Measurements from ENCODE around the gene KIAA1755. TPM values are rescaled to one million over a fixed set of nuclear protein-coding genes. Genes with fewer than 3 reads are reported as not detected.

The KIAA1755 gene
- polyA plus RNA-seq, 4 donors = 2.3 to 5.5 (median 4.4) TPM

DNA sequence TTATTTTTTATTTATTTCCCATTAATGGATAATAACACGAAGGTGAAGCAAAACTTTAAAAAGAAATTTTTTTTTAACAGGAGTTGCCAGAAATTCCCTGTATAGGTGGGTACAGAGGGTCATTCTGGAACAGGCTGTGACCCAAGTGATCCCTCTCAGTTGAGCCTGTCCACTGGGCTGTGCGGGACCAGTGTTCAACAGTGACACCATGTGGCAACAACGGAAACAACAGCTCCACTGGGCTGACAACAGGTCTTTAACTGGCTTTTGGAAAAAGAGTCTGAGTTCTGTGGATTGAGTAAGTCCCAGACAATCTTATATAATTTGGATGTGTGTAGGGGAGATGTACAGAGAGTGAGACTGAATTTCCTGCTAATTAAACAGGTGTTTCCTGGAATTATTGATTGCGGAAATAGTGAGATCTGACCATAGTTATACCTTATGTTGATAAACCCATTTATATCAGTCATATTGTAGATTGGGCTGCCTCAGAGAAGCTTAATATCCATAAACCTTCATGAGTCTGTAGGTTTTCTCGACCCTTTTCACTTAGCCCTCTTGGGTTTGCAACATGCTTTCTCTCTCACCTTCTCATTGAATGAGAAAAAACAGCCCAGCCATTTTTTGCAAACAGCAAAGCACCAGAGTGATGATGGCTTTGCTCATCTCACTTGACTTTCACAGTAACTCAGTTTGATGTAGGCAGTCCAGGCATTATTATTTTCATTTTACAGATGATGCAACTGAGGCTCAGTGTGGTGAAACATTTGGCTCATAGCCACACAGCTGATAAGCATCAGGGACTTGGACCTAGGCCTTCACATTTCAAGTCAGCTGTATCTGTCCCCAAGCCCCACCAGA, 17.5 kb downstream of the KIAA1755 start:
- no peak for DNase-seq (ENCODE audit: low read depth in 4 of 4, low spot score in 2 of 4)

- no peak for DNase-seq (ENCODE audit: low read depth in 4 of 4, low spot score in 2 of 4)
Observed at GRCh38 chr20:38241201-38241600, 19.3 kb downstream of the KIAA1755 start.

- DNase-seq (ENCODE audit: low read depth in 4 of 4, low spot score in 2 of 4) = no peak
Observed at GRCh38 chr20:38239441-38239840, 21.1 kb downstream of the KIAA1755 start.

- no peak for DNase-seq (ENCODE audit: low read depth in 4 of 4, low spot score in 2 of 4)
Observed at GRCh38 chr20:38238829-38239228, 21.7 kb downstream of the KIAA1755 start.

GRCh38 chr20:38237381-38237780, 23.2 kb downstream of the KIAA1755 start:
- no peak for DNase-seq (ENCODE audit: low read depth in 4 of 4, low spot score in 2 of 4)

DNA sequence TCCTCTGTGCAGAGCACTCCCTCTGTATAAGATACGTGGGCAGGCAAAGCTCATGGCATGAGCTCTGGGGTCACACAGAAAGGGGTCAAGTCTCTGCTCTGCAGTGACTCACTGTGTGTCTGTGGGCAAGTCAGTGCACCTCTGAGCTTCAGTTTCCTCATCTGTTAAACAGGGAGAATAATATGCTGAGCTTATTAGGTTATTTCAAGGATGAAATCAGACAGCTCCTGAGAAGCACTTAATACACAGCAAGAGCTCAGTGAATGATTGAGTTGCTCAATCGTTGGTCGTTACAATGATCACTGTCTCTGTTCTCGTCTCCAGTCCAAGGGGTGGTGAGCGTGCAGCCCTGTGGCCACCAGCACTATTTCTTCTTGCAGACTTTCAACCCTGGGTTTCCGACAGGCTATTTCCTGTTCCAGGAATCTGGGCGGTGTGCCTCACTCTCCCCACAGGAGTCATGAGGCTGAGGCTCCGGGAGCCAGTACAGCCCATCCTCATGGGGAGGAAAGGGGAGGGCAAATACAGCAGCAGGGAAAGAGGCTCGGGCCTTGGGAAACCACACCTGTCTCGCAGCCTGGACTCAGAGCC, 28.9 kb downstream of the KIAA1755 start:
- no peak for DNase-seq (ENCODE audit: low read depth in 4 of 4, low spot score in 2 of 4)

GRCh38 chr20:38230957-38231526, 29.5 kb downstream of the KIAA1755 start:
- no peak for DNase-seq (ENCODE audit: low read depth in 4 of 4, low spot score in 2 of 4)

DNA sequence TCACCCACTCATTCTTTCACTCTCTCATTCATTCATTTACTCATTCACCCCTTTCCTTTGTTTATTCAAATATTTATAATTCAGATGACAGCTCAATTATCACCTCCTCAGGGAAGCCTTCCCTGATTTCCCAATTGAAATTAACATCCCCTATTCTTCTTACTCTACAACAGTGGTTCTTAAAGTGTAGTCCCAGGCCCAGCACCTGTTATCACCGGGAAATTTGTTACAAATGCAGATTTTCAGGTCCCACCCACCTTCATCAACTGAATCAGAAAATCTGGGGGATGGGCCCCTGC, 30.3 kb downstream of the KIAA1755 start:
- no peak for DNase-seq (ENCODE audit: low read depth in 4 of 4, low spot score in 2 of 4)

GRCh38 chr20:38229376-38230252, 30.9 kb downstream of the KIAA1755 start:
- DNase-seq (ENCODE audit: low read depth in 4 of 4, low spot score in 2 of 4) = no peak

- no peak for DNase-seq (ENCODE audit: low read depth in 4 of 4, low spot score in 2 of 4)
Observed at GRCh38 chr20:38228436-38228835, 32.1 kb downstream of the KIAA1755 start.

DNA sequence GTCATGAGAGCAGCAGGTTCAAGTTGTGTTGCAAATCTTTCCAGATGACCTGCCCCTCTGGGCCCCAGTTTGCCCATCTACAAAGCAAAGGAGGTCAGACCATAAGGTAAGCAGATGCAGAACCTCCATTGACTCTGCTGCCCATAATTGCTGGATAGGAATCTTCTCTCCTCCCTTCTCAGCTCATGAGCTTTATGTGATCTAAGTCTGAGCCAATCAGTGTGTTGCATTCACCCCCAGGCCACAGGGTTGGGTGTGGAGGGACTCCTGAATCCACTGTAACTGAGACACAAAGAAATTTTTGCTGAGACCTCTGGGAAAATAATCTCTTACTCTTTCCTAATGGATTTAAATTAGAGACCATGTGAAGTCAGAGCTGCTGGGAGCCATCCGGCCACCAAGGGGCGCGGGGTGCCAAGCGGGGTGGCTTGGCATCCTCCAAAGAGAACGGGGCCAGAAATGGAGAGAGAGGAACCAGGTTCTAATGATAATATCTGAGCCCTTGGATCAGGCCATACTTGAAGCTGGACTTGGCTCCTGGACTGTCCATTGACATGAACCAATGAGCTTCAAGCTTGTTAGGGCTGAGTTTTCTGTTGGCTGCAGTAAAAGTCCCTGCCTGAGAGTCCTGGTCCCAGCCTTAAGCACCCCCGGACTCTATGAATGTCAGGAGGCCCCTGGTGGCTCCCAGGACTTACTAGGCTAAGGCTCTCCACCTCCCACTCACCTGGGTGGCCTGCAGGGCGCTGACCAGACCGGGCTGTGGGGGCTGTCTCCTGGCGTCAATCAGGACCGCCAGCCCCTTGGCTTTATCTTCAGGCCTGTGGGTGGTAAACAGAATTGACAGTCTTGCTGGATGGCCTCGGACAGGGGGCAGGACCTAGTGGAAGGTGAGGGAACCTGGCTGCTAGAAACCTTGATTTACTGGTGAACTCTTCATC, 32.8 kb downstream of the KIAA1755 start:
- DNase-seq (ENCODE audit: low read depth in 4 of 4, low spot score in 2 of 4) = no peak

- no peak for DNase-seq (ENCODE audit: low read depth in 4 of 4, low spot score in 2 of 4)
Observed at GRCh38 chr20:38226553-38226952, 34.0 kb downstream of the KIAA1755 start.

DNA sequence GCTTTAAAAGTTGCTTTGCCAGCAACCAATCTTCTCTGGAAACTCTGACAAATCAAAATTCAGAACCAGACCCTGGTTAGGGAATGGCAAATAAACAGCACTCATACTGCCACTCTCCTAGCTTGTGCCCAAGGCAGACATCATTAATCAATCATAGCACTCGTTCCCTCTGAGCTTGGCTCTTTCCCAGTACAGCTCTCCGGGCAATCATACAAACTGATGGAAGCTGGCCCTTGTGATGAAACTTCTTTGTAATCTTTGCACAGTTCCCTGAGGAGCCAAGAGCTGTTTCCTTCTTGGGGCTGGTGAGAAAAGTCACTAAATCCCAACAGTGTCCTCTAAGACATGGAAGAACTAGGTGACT, 34.7 kb downstream of the KIAA1755 start:
- no peak for DNase-seq (ENCODE audit: low read depth in 4 of 4, low spot score in 2 of 4)

GRCh38 chr20:38225240-38225899, 35.2 kb downstream of the KIAA1755 start:
- DNase-seq (ENCODE audit: low read depth in 4 of 4, low spot score in 2 of 4) = no peak

GRCh38 chr20:38224531-38224930, 36.0 kb downstream of the KIAA1755 start:
- no peak for DNase-seq (ENCODE audit: low read depth in 4 of 4, low spot score in 2 of 4)

DNA sequence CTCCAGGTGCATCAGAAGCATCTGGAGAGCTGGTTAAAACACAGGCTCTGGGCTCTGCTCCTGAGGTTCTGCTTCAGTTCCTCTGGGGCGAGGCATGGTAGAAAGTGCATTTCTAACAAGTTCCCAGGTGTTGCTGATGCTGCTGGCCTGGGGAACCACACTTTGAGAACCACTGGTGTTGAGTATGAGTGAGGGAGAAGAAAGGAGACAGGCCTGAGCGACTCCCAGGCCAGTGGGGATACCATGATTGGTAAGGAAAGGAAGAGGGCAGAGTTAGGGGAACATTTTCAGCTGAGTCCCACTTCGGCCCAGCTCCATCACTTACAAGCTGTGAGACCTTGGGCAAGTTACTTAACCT, 36.8 kb downstream of the KIAA1755 start:
- DNase-seq (ENCODE audit: low read depth in 4 of 4, low spot score in 2 of 4) = no peak

DNA sequence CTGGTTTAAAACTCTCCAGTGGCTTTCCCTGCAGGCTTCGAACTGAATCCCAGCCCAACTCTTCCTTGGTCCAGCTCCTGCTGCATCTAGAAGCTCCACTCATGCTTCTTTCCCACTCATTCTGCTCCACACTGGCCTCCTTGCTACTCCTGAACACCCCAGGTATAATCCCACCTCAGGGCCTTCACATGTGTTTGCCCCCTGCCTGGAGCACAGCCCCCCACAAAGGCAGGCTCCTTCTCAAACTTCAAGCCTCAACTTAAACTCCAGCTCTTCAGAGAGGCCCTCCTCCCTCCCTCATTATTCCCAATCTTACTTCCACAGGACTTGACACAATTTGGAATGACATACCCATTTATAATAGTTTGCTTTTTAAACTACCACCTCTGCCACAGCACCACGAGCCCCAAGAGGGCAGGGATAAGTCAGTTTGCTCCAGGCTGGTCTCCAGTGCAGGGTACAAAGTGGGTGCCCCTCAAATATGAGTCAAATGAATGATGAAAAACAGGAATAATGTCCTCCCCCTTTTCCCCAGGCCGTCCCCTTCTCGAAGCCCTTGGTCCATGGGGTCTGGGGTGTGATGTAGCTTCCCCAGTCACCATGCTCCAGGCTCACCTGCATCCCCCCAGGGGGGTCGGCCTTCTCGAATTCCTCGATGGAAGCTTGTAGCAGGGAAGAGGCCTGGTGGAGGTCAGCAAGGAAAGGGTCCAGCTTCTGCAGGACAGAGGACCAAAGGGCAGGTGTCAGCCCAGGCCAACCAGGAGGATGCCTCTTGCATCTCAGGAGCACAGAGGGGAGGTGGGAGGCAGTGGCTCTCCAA, 37.4 kb downstream of the KIAA1755 start:
- no peak for DNase-seq (ENCODE audit: low read depth in 4 of 4, low spot score in 2 of 4)

DNA sequence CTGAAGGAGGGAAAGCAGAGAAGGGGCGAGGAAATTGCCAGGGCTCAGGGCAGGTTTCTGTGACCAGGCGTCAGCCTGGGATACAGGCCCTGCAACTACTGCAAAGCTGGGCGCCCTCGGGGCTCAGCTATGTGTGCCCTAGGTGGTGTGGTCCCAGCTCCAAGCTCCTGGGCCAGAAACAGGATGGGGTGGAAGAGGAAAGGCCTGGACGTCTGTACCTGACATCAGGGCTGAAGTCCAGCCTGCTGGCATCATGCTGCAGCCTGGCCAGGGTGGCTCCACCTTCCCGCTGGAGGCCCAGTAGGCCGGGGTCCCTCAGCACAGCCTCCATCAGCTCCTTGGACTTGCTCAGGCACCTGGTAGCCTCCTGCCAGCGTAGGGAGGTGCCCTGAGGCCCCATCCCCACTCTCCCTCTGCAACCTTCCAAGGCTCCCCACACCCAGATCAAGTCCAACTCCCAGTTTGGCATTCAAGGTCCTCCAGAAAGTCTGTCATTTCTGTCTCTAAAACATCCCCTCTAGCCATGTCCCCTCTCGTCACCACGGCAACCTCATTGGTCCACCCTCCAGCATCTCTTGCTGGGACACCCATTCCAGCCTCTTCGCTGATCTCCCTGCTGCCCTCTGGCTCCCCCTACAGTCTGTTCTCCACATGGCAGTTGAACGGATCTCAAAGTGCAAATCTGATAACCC, 38.2 kb downstream of the KIAA1755 start:
- DNase-seq (ENCODE audit: low read depth in 4 of 4, low spot score in 2 of 4) = no peak

Measured in left renal cortex interstitium (tissue), 4 donors.